H1 (cell line): ENCODE results near the gene GPC6. TPM values are rescaled to one million over a fixed set of nuclear protein-coding genes. Genes with fewer than 3 reads are reported as not detected.

Experiments
- CTCF ChIA-PET: fragments of 300-600 bp; sonication (Branson Sonifier 250); formaldehyde crosslinking; loops from one replicate; lab custom pipeline; 2021; ENCODE audit not compliant: partially characterized antibody; lab: Charles Lee
- POLR2A ChIA-PET: fragments of 300-600 bp; sonication (Branson Sonifier 250); formaldehyde crosslinking; loops from one replicate; lab custom pipeline; 2021; ENCODE audit warnings: inconsistent platforms; ENCODE audit not compliant: partially characterized antibody; lab: Charles Lee
- DNase-seq, 2 experiments: peaks; one replicate each; pipeline versions ENCODE4 v3.0.0 to v3.0.0-alpha.2; 2010 to 2022; ENCODE audit warnings: low spot score in 2 of 2, low read depth in 1 of 2, mixed read lengths in 1 of 2
- FAIRE-seq: peaks from 2 replicates; lab custom pipeline; 2011; peaks lifted over from hg19 to GRCh38; lab: Jason Lieb, UNC
- H2AFZ ChIP-seq: 2 replicates; pipeline ENCODE4 v1.8.1; 2012; ENCODE audit warnings: low read length, inconsistent platforms
- H2AK5ac ChIP-seq: 2 replicates; pipeline ENCODE4 v1.6.1; 2013; ENCODE audit warnings: low read depth, low read length
- H2BK120ac ChIP-seq: replicated peaks from 2 replicates; pipeline ENCODE3; 2013; ENCODE audit warnings: low read depth, low read length, inconsistent platforms
- H2BK12ac ChIP-seq: 2 replicates; pipeline ENCODE4 v1.6.1; 2013; ENCODE audit warnings: low read depth, low read length
- H2BK15ac ChIP-seq: 2 replicates; pipeline ENCODE4 v1.6.1; 2013; ENCODE audit warnings: low read length
- H2BK20ac ChIP-seq: 2 replicates; pipeline ENCODE4 v1.6.1; 2013; ENCODE audit warnings: low read length
- H2BK5ac ChIP-seq: 2 replicates; pipeline ENCODE4 v1.6.1; 2013; ENCODE audit warnings: low read depth, low read length
- H3K14ac ChIP-seq: 2 replicates; pipeline ENCODE4 v1.6.1; 2013; ENCODE audit warnings: inconsistent platforms; ENCODE audit not compliant: insufficient read length
- H3K18ac ChIP-seq: 2 replicates; pipeline ENCODE4 v1.6.1; 2013; ENCODE audit warnings: low read length; ENCODE audit errors: extremely low read depth
- H3K23ac ChIP-seq: 2 replicates; pipeline ENCODE4 v1.6.1; 2013; ENCODE audit warnings: inconsistent platforms; ENCODE audit not compliant: insufficient read length
- H3K23me2 ChIP-seq: 2 replicates; pipeline ENCODE4 v1.6.1; 2013; ENCODE audit warnings: low read depth, low read length
- H3K27ac ChIP-seq: 2 replicates; pipeline ENCODE4 v1.6.1; 2011; ENCODE audit warnings: low read depth, low read length, inconsistent platforms
- H3K27me3 ChIP-seq, 4 experiments: replicated peaks in 1 of 4; 1 replicate in 1 of 4; 2 replicates in 3 of 4; pipeline versions ENCODE4 v1.6.1 to v1.8.1; 2011 to 2013; ENCODE audit warnings: low read length in 3 of 4, mild to moderate bottlenecking in 3 of 4, inconsistent platforms in 2 of 4, mixed read lengths in 2 of 4, moderate library complexity in 1 of 4; ENCODE audit not compliant: control insufficient read depth in 3 of 4, insufficient read depth in 3 of 4; ENCODE audit errors: extremely low read depth in 1 of 4
- H3K36me3 ChIP-seq, 4 experiments: 2 replicates each; pipeline versions ENCODE4 v1.6.1 to v1.8.1; 2011 to 2013; ENCODE audit warnings: mild to moderate bottlenecking in 4 of 4, low read length in 3 of 4, moderate library complexity in 2 of 4, control low read depth in 1 of 4, inconsistent platforms in 1 of 4; ENCODE audit not compliant: insufficient read depth in 4 of 4, control insufficient read depth in 2 of 4
- H3K4ac ChIP-seq: replicated peaks from 2 replicates; pipeline ENCODE3; 2013; ENCODE audit warnings: low read length, low read depth, mixed read lengths, inconsistent platforms; ENCODE audit not compliant: insufficient read length
- H3K4me1 ChIP-seq, 4 experiments: replicated peaks in 1 of 4; 1 replicate in 1 of 4; 2 replicates in 3 of 4; pipeline versions ENCODE4 v1.6.1 to v1.8.1; 2011 to 2013; ENCODE audit warnings: low read length in 3 of 4, inconsistent platforms in 2 of 4, mixed read lengths in 1 of 4; ENCODE audit not compliant: insufficient read depth in 4 of 4, control insufficient read depth in 3 of 4
- H3K4me2 ChIP-seq, 2 experiments: 2 replicates each; pipeline versions ENCODE4 v1.6.1 to v1.8.1; 2011 to 2013; ENCODE audit warnings: low read depth in 2 of 2, low read length in 2 of 2, control low read depth in 1 of 2, inconsistent platforms in 1 of 2, mild to moderate bottlenecking in 1 of 2; ENCODE audit not compliant: insufficient read depth in 1 of 2
- H3K4me3 ChIP-seq, 4 experiments: fragments of 200-600, 300-600 bp in 1 of 4; sonication (generic), shearing (Covaris generic), sonication (Bioruptor Twin) in 1 of 4; 2 replicates each; pipeline versions ENCODE4 v1.5.1 to v1.8.1; 2011 to 2016; ENCODE audit warnings: low read length in 4 of 4, low read depth in 3 of 4, control low read depth in 2 of 4, inconsistent platforms in 2 of 4, mild to moderate bottlenecking in 2 of 4, mixed read lengths in 1 of 4, moderate library complexity in 1 of 4; ENCODE audit not compliant: insufficient read depth in 2 of 4; ENCODE audit errors: extremely low read depth in 1 of 4
- H3K56ac ChIP-seq: replicated peaks from 2 replicates; pipeline ENCODE3; 2013; ENCODE audit warnings: low read depth, mild to moderate bottlenecking, mixed read lengths, low read length, inconsistent platforms; ENCODE audit not compliant: insufficient read length
- H3K79me1 ChIP-seq: 2 replicates; pipeline ENCODE4 v1.6.1; 2013; ENCODE audit warnings: low read depth, low read length, control low read depth
- H3K79me2 ChIP-seq, 2 experiments: 2 replicates each; pipeline versions ENCODE4 v1.6.1 to v1.8.1; 2012 to 2013; ENCODE audit warnings: low read length in 2 of 2, mild to moderate bottlenecking in 2 of 2, inconsistent platforms in 1 of 2; ENCODE audit not compliant: insufficient read depth in 2 of 2, control insufficient read depth in 1 of 2
- H3K9ac ChIP-seq, 4 experiments: replicated peaks in 1 of 4; 1 replicate in 1 of 4; 2 replicates in 3 of 4; pipeline versions ENCODE4 v1.6.1 to v1.8.1; 2011 to 2013; ENCODE audit warnings: low read depth in 3 of 4, low read length in 3 of 4, control low read depth in 2 of 4, mild to moderate bottlenecking in 2 of 4, moderate library complexity in 2 of 4, inconsistent platforms in 1 of 4; ENCODE audit errors: extremely low read depth in 1 of 4
- H3K9me3 ChIP-seq, 2 experiments: 2 replicates each; pipeline versions ENCODE4 v1.6.1 to v1.8.1; 2012 to 2013; ENCODE audit warnings: mild to moderate bottlenecking in 2 of 2, moderate library complexity in 2 of 2, control low read depth in 1 of 2, inconsistent platforms in 1 of 2, low read depth in 1 of 2, low read length in 1 of 2, mixed read lengths in 1 of 2; ENCODE audit not compliant: insufficient read depth in 2 of 2
- H4K20me1 ChIP-seq, 2 experiments: replicated peaks in 1 of 2; 2 replicates each; pipeline versions ENCODE3 to v1.8.1; 2011 to 2013; ENCODE audit warnings: inconsistent platforms in 2 of 2, low read length in 2 of 2, mild to moderate bottlenecking in 1 of 2; ENCODE audit not compliant: insufficient read depth in 2 of 2, control insufficient read depth in 1 of 2
- H4K5ac ChIP-seq: 2 replicates; pipeline ENCODE4 v1.6.1; 2013; ENCODE audit warnings: low read length, low read depth, mixed read lengths, inconsistent platforms; ENCODE audit not compliant: insufficient read length
- H4K8ac ChIP-seq: 2 replicates; pipeline ENCODE4 v1.8.0; 2013; ENCODE audit warnings: mild to moderate bottlenecking, moderate library complexity, low read length, inconsistent platforms; ENCODE audit not compliant: insufficient read depth; ENCODE audit errors: extremely low read depth
- H4K91ac ChIP-seq: replicated peaks from 2 replicates; pipeline ENCODE3; 2013; ENCODE audit warnings: low read length, mixed read lengths, inconsistent platforms; ENCODE audit not compliant: insufficient read length
- HDAC6 ChIP-seq: IDR thresholded peaks from one replicate; pipeline ENCODE4 v1.7.1; 2012; ENCODE audit warnings: low read depth, mild to moderate bottlenecking, inconsistent platforms, low read length, moderate library complexity
- MAFK ChIP-seq: IDR thresholded peaks from 2 replicates; pipeline ENCODE4 v1.6.1; 2012; ENCODE audit warnings: low read depth, mild to moderate bottlenecking, improper control_type of control experiment, low read length
- RAD21 ChIP-seq, 2 experiments: IDR thresholded peaks in 1 of 2; conservative IDR thresholded peaks in 1 of 2; 2 replicates each; pipeline ENCODE4 v1.6.1; 2011; ENCODE audit warnings: low read depth in 2 of 2, low read length in 2 of 2, improper control_type of control experiment in 1 of 2, inconsistent platforms in 1 of 2, mild to moderate bottlenecking in 1 of 2, moderate library complexity in 1 of 2
- WGBS, 2 experiments: shearing (Covaris generic) in 1 of 2; methylation state at CpG; one replicate each; pipeline versions ENCODE4 v1.1.6 to v1.1.7; 2013 to 2015; ENCODE audit warnings: low lambda C conversion rate in 2 of 2, mixed read lengths in 2 of 2, inconsistent platforms in 1 of 2, low coverage in 1 of 2, missing lambda C conversion rate in 1 of 2; ENCODE audit not compliant: insufficient replicate concordance in 2 of 2, insufficient coverage in 1 of 2, insufficient read length in 1 of 2; ENCODE audit errors: extremely low coverage in 1 of 2, missing lambda C conversion rate in 1 of 2; 5-methylcytosine and 5-hydroxymethylcytosine counted together
- polyA plus RNA-seq, 7 experiments: library from polyadenylated mRNA; depleted of rRNA in 3 of 7; stranded (reverse) in 5 of 7; unstranded in 2 of 7; fragments of >200 nt in 5 of 7; fragments of 200-250 nt in 2 of 7; gene quantifications; 1 replicate in 5 of 7; 2 replicates in 1 of 7; 4 replicates in 1 of 7; pipeline versions ENCODE4 v1.2.1 to v1.2.3, GENCODE V29; 2011 to 2013; ENCODE audit warnings: missing spikeins in 2 of 7, mixed read lengths in 2 of 7
- total RNA-seq: library from RNA; stranded (reverse); fragmentation: NEBNext Ultra II Directional; extraction: Animal tissue kit (Norgen Biotek cat#: 25700); gene quantifications from 2 replicates; pipeline ENCODE4 v1.2.1, GENCODE V29; 2021
- TF ChIP-seq, protein P1 (sequence below): IDR thresholded peaks from 2 replicates; pipeline ENCODE4 v1.6.1; 2012; ENCODE audit warnings: inconsistent platforms

Gene GPC6
- total and polyA plus RNA-seq, 2 of the 8 experiments (the other 6 are each of a cell fraction or from before 2014, with no cell fraction given): 5.4 to 12.0 TPM

DNA sequence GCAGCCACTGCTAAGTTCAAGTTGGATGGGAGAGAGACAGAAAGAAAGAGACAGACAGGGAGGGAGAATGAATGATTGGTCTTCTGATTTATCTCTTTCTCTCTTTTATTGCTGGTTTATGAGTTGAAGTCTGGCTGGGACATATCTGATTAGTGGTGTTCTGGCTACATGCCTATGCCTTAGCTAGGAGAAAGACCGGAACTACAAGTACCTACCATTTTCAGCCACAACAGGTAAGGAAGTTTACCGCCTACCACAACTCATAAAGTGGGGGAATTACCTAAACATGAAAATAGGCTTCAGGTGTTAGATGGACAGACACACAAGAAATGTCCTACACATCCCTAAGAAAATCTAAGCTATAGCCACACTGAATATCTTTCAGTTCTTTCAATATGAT lies 36.6 kb upstream of the GPC6 start:
- Histone ChIP-seq H3K14ac (no peak overlapping the region), H3K4me1 (peaks cover 0 to 5% (median 1%) of the 10 kb centered on the region in 4 experiments; a peak in 2 of 7 replicates), H2BK120ac (no peak overlapping the region), H3K79me1 (no peaks in the 10 kb centered on the region), H3K9ac (no peak overlapping the region), H2AFZ (no peak overlapping the region), H3K56ac (no peak overlapping the region), H2BK12ac (no peak overlapping the region), H2BK20ac (no peak overlapping the region), H3K4ac (no peak overlapping the region), H4K20me1 (no peaks in the 10 kb centered on the region), H4K8ac (no peak overlapping the region), H3K4me2 (no peak overlapping the region), H4K91ac (no peak overlapping the region), H3K9me3 (peaks cover 19 to 23% of the 10 kb centered on the region in 2 experiments; a peak in 3 of 4 replicates), H3K23me2 (no peaks in the 10 kb centered on the region), H3K4me3 (no peak overlapping the region), H4K5ac (no peak overlapping the region), H3K27me3 (peaks cover 0 to 1% (median 0%) of the 10 kb centered on the region in 4 experiments; a peak in 1 of 7 replicates), H3K79me2 (no peaks in the 10 kb centered on the region), H2AK5ac (no peak overlapping the region), H3K18ac (no peak overlapping the region), H2BK15ac (no peak overlapping the region), H3K27ac (no peak overlapping the region), H3K36me3 (no peaks in the 10 kb centered on the region; a peak in 2 of 8 replicates), H3K23ac (no peak overlapping the region), H2BK5ac (no peak overlapping the region)
- WGBS, 2 experiments: 88% methylated on average over 2 of the region's 2 CpGs; no CpG with 5 or more reads in 1 of the 2 experiments
- POLR2A ChIA-PET: no interaction called here
- CTCF ChIA-PET: interaction anchor here (0.8 to 1.0 kb wide), 3 partner anchors 49 to 185 kb away, joined by 3 to 5 read pairs (median 3); no protein-coding TSS in a partner anchor
- no peak for DNase-seq
- no peak for FAIRE-seq
- TF ChIP-seq HDAC6 (no peak), RAD21 (IDR thresholded peaks at IDR 0.05 in 1 of 2, conservative IDR thresholded peaks at IDR 0.05 in 1 of 2; ENCODE audit: low read depth in 2 of 2, low read length in 2 of 2) (no peak), MAFK (no peak)
- TF ChIP-seq, protein P1, sequence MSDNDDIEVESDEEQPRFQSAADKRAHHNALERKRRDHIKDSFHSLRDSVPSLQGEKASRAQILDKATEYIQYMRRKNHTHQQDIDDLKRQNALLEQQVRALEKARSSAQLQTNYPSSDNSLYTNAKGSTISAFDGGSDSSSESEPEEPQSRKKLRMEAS: no peak
